HepG2 (cell line): ENCODE measurements around the gene LRP10. TPM values are rescaled to one million over a fixed set of nuclear protein-coding genes. Genes with fewer than 3 reads are reported as not detected.

Experiments
- CBFB ChIP-seq: sonication (generic); formaldehyde crosslinking; IDR thresholded peaks from 2 replicates; pipeline ENCODE4 v1.4.0; 2020; ENCODE audit warnings: missing genetic modification reagents
- CENPX ChIP-seq: sonication (generic); formaldehyde crosslinking; IDR thresholded peaks from 2 replicates; pipeline ENCODE4 v1.9.0; 2021; ENCODE audit warnings: mild to moderate bottlenecking, missing genetic modification reagents, moderate library complexity
- DNMT3B ChIP-seq: conservative IDR thresholded peaks from 2 replicates; pipeline ENCODE4 v1.6.1; 2016; ENCODE audit warnings: missing biosample characterization, control low read depth
- FOXJ3 ChIP-seq: sonication (generic); formaldehyde crosslinking; IDR thresholded peaks from 2 replicates; pipeline ENCODE4 v1.4.0; 2020; ENCODE audit warnings: missing genetic modification reagents, mild to moderate bottlenecking, borderline replicate concordance
- GFI1 ChIP-seq: sonication (generic); formaldehyde crosslinking; IDR thresholded peaks from 2 replicates; pipeline ENCODE4 v1.5.0; 2020; ENCODE audit warnings: missing genetic modification reagents, mild to moderate bottlenecking, borderline replicate concordance
- IRF2 ChIP-seq: IDR thresholded peaks from 2 replicates; pipeline ENCODE4 v1.6.1; 2018; ENCODE audit warnings: missing genetic modification reagents, missing compliant biosample characterization
- KDM1A ChIP-seq: IDR thresholded peaks from 2 replicates; pipeline ENCODE4 v1.6.1; 2016; ENCODE audit warnings: missing compliant biosample characterization
- KDM4B ChIP-seq: sonication (generic); formaldehyde crosslinking; IDR thresholded peaks from 2 replicates; pipeline ENCODE4 v1.4.0; 2020; ENCODE audit warnings: missing genetic modification reagents
- NCOA5 ChIP-seq: sonication (generic); formaldehyde crosslinking; IDR thresholded peaks from 2 replicates; pipeline ENCODE4 v1.4.0; 2020; ENCODE audit warnings: missing genetic modification reagents
- ONECUT2 ChIP-seq: sonication (generic); formaldehyde crosslinking; IDR thresholded peaks from 2 replicates; pipeline ENCODE4 v1.4.0; 2020; ENCODE audit warnings: missing genetic modification reagents
- PAF1 ChIP-seq: IDR thresholded peaks from 2 replicates; pipeline ENCODE4 v1.6.1; 2016; ENCODE audit warnings: missing genetic modification reagents, missing compliant biosample characterization
- RFXAP ChIP-seq: sonication (generic); formaldehyde crosslinking; IDR thresholded peaks from 2 replicates; pipeline ENCODE4 v1.4.0; 2020; ENCODE audit warnings: missing genetic modification reagents, borderline replicate concordance
- RXRB ChIP-seq: IDR thresholded peaks from 2 replicates; pipeline ENCODE4 v1.6.1; 2016; ENCODE audit warnings: borderline replicate concordance, missing genetic modification reagents, missing compliant biosample characterization
- SKI ChIP-seq: fragments of 450-650 bp; IDR thresholded peaks from one replicate; pipeline ENCODE4 v1.6.1; 2018; ENCODE audit warnings: mild to moderate bottlenecking; ENCODE audit not compliant: partially characterized antibody
- STAT5B ChIP-seq: sonication (generic); formaldehyde crosslinking; IDR thresholded peaks from 2 replicates; pipeline ENCODE4 v1.4.0; 2020; ENCODE audit warnings: missing genetic modification reagents
- TAF1 ChIP-seq: sonication (generic); formaldehyde crosslinking; IDR thresholded peaks from 2 replicates; pipeline ENCODE4 v1.4.0; 2020; ENCODE audit warnings: missing genetic modification reagents
- TARDBP ChIP-seq: sonication (generic); formaldehyde crosslinking; IDR thresholded peaks from 2 replicates; pipeline ENCODE4 v1.8.0; 2022; ENCODE audit warnings: mild to moderate bottlenecking, missing genetic modification reagents
- TCF7L2 ChIP-seq: IDR thresholded peaks from 2 replicates; pipeline ENCODE4 v1.6.1; 2011; ENCODE audit warnings: mild to moderate bottlenecking, low read depth, low read length, moderate library complexity
- TMF1 ChIP-seq: sonication (generic); formaldehyde crosslinking; IDR thresholded peaks from 2 replicates; pipeline ENCODE4 v1.8.1; 2022; ENCODE audit warnings: low read depth, missing genetic modification reagents
- ZNF205 ChIP-seq: IDR thresholded peaks from 2 replicates; pipeline ENCODE4 v1.6.1; 2018; ENCODE audit warnings: missing biosample characterization, missing genetic modification reagents
- ZNF232 ChIP-seq: sonication (generic); formaldehyde crosslinking; IDR thresholded peaks from 2 replicates; pipeline ENCODE4 v1.4.0; 2020; ENCODE audit warnings: missing genetic modification reagents, borderline replicate concordance
- ZNF367 ChIP-seq: sonication (generic); formaldehyde crosslinking; IDR thresholded peaks from 2 replicates; pipeline ENCODE4 v1.4.0; 2020; ENCODE audit warnings: missing genetic modification reagents, borderline replicate concordance
- ZNF382 ChIP-seq: sonication (generic); formaldehyde crosslinking; IDR thresholded peaks from 2 replicates; pipeline ENCODE4 v1.5.0; 2020; ENCODE audit warnings: missing genetic modification reagents, mild to moderate bottlenecking, borderline replicate concordance
- ZNF781 ChIP-seq: sonication (generic); formaldehyde crosslinking; IDR thresholded peaks from 2 replicates; pipeline ENCODE4 v1.5.1; 2020; ENCODE audit warnings: borderline replicate concordance, mild to moderate bottlenecking, missing genetic modification reagents; ENCODE audit errors: not compliant biosample characterization
- polyA plus RNA-seq, 8 experiments: library from polyadenylated mRNA; depleted of rRNA in 3 of 8; stranded (reverse) in 7 of 8; unstranded in 1 of 8; fragments of >200 nt; fragmentation: Illumina TruSeq in 4 of 8; extraction: Trizol in 4 of 8; gene quantifications; 2 replicates each; pipeline versions ENCODE4 v1.2.1 to v1.2.3, GENCODE V29; 2011 to 2016; ENCODE audit warnings: low read depth in 4 of 8, missing spikeins in 1 of 8, mixed read lengths in 1 of 8; ENCODE audit not compliant: insufficient read depth in 1 of 8
- total RNA-seq, 5 experiments: library from RNA; depleted of rRNA; stranded (reverse); fragments of >200 nt; fragmentation: Illumina TruSeq; extraction: Trizol; gene quantifications; 2 replicates each; pipeline ENCODE4 v1.2.3, GENCODE V29; 2016; ENCODE audit warnings: low read depth in 1 of 5
- TF ChIP-seq, protein P1 (sequence below): IDR thresholded peaks from 2 replicates; pipeline ENCODE4 v1.6.1; 2012; ENCODE audit warnings: inconsistent platforms
- TF ChIP-seq, protein P2 (sequence below): sonication (generic); formaldehyde crosslinking; IDR thresholded peaks from 2 replicates; pipeline ENCODE4 v1.4.0; 2020; ENCODE audit warnings: mild to moderate bottlenecking, missing genetic modification reagents, borderline replicate concordance
- TF ChIP-seq, protein P3 (sequence below): IDR thresholded peaks from 2 replicates; pipeline ENCODE4 v1.6.1; 2012; ENCODE audit warnings: low read depth, low read length, improper control_type of control experiment

The LRP10 gene
- total and polyA plus RNA-seq, 2 of the 13 experiments (the other 11 are each of a cell fraction or from before 2014, with no cell fraction given) = 16.9 to 45.2 TPM

DNA sequence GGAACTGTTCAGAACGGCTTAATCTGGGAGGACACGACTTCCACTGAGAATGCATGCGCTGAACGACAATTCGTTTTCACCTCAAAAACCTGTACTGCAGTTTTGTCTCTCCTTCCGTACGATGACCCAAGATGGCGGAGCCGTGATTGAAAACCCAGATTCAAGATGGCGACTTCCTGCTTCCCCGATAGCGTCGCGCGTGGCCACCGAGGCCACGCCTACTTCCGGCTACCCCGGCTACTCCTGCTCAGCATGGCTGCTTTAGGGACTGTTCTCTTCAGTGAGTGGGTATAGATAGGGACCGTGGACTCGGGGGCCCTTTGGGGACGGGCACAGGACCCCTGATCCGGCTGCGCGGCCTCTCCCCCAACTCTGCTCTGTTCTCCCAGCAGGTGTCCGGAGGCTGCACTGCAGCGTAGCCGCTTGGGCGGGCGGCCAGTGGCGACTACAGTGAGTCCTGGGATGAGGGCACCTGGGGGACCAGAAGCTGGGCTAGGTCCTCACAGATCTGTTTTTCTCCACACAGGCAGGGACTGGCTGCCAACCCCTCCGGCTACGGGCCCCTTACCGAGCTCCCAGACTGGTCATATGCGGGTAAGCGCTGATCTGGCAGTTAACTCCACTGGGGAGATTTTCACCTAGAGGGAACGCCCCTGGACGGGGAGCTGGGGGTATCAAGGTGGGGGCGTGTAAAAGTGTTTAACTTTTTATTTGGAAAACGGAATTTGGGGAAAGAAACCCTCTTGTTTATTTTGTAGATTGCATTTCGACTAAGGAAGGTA, 41.7 kb upstream of the LRP10 start, which contains the start of gene MRPL52 (continued):
- peak; percentile 23; the same call in 1 of the 2 replicates for TF ChIP-seq RFXAP (CRISPR knock-in tag)
- TF ChIP-seq TAF1 (CRISPR knock-in tag) = peak; percentile 92
- TF ChIP-seq IRF2 (CRISPR knock-in tag) = peak; percentile 84; the same call in 1 of the 2 replicates
- TF ChIP-seq STAT5B (CRISPR knock-in tag) = no peak
- TF ChIP-seq, protein P1, sequence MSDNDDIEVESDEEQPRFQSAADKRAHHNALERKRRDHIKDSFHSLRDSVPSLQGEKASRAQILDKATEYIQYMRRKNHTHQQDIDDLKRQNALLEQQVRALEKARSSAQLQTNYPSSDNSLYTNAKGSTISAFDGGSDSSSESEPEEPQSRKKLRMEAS = peak; percentile 89
- TF ChIP-seq ZNF205 (CRISPR knock-in tag) = peak; percentile 87; the same call in 1 of the 2 replicates
- TF ChIP-seq, protein P2, sequence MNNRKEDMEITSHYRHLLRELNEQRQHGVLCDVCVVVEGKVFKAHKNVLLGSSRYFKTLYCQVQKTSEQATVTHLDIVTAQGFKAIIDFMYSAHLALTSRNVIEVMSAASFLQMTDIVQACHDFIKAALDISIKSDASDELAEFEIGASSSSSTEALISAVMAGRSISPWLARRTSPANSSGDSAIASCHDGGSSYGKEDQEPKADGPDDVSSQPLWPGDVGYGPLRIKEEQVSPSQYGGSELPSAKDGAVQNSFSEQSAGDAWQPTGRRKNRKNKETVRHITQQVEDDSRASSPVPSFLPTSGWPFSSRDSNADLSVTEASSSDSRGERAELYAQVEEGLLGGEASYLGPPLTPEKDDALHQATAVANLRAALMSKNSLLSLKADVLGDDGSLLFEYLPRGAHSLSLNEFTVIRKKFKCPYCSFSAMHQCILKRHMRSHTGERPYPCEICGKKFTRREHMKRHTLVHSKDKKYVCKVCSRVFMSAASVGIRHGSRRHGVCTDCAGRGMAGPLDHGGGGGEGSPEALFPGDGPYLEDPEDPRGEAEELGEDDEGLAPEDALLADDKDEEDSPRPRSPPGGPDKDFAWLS (CRISPR knock-in tag) = no peak
- TF ChIP-seq, protein P3, sequence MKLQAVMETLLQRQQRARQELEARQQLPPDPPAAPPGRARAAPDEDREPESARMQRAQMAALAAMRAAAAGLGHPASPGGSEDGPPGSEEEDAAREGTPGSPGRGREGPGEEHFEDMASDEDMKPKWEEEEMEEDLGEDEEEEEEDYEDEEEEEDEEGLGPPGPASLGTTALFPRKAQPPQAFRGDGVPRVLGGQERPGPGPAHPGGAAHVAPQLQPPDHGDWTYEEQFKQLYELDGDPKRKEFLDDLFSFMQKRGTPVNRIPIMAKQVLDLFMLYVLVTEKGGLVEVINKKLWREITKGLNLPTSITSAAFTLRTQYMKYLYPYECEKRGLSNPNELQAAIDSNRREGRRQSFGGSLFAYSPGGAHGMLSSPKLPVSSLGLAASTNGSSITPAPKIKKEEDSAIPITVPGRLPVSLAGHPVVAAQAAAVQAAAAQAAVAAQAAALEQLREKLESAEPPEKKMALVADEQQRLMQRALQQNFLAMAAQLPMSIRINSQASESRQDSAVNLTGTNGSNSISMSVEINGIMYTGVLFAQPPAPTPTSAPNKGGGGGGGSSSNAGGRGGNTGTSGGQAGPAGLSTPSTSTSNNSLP = no peak; the same call in 1 of the 2 replicates
- TF ChIP-seq ZNF367 (CRISPR knock-in tag) = peak; percentile 86; the same call in 1 of the 2 replicates
- TF ChIP-seq GFI1 (CRISPR knock-in tag) = peak; percentile 87; the same call in 1 of the 2 replicates
- TF ChIP-seq ZNF781 (CRISPR knock-in tag) = peak; percentile 83
- no peak for TF ChIP-seq ZNF382 (CRISPR knock-in tag)
- no peak for TF ChIP-seq TCF7L2
- TF ChIP-seq KDM4B (CRISPR knock-in tag) = peak; percentile 53
- no peak for TF ChIP-seq KDM1A (CRISPR knock-in tag)
- peak; percentile 92; the same call in 1 of the 2 replicates for TF ChIP-seq ZNF232 (CRISPR knock-in tag)
- TF ChIP-seq ONECUT2 (CRISPR knock-in tag) = no peak
- 0 out of 2 replicates have a peak, but pooled peaks have one; percentile 6 for TF ChIP-seq FOXJ3 (CRISPR knock-in tag)
- TF ChIP-seq CBFB = peak; percentile 69; the same call in 1 of the 2 replicates
- no peak for TF ChIP-seq PAF1
- no peak for TF ChIP-seq SKI
- TF ChIP-seq CENPX (CRISPR knock-in tag) = no peak
- TF ChIP-seq DNMT3B (CRISPR knock-in tag) = 0 out of 2 replicates have a peak, but pooled peaks have one; percentile 41
- TF ChIP-seq TMF1 (CRISPR knock-in tag) = no peak
- peak; percentile 77 for TF ChIP-seq TARDBP (CRISPR knock-in tag)
- 0 out of 2 replicates have a peak, but pooled peaks have one; percentile 73 for TF ChIP-seq NCOA5 (CRISPR knock-in tag)
- TF ChIP-seq RXRB (CRISPR knock-in tag) = peak; percentile 88
